Measurements from ENCODE around the gene P3H3.

The P3H3 gene

GRCh38 chr12:6799147-6799546 lies 29.1 kb upstream of the P3H3 start:
- no peaks in the 10 kb centered on the region for H3K4me1 ChIP-seq (ENCODE audit: control insufficient read depth in 1 of 2, insufficient read depth in 2 of 2, low read length in 2 of 2)
- no peaks in the 10 kb centered on the region for H3K9me3 ChIP-seq (ENCODE audit: control insufficient read depth in 1 of 2, low read length in 2 of 2)
- H3K4me3 ChIP-seq (ENCODE audit: low read depth in 1 of 2, low read length in 2 of 2), result no peak overlapping the region
- no peak overlapping the region for H3K9ac ChIP-seq (ENCODE audit: low read depth in 1 of 2, low read length in 2 of 2)
- peaks cover 0 to 5% of the 10 kb centered on the region in 2 donors for H3K36me3 ChIP-seq (ENCODE audit: control insufficient read depth in 1 of 2, insufficient read depth in 2 of 2, low read length in 2 of 2)
- H3K27me3 ChIP-seq (ENCODE audit: control insufficient read depth in 1 of 2, insufficient read depth in 2 of 2, low read length in 2 of 2), result peaks cover 0 to 3% of the 10 kb centered on the region in 2 donors
- no peak overlapping the region for H3K27ac ChIP-seq (ENCODE audit: low read depth, low read length)

DNA sequence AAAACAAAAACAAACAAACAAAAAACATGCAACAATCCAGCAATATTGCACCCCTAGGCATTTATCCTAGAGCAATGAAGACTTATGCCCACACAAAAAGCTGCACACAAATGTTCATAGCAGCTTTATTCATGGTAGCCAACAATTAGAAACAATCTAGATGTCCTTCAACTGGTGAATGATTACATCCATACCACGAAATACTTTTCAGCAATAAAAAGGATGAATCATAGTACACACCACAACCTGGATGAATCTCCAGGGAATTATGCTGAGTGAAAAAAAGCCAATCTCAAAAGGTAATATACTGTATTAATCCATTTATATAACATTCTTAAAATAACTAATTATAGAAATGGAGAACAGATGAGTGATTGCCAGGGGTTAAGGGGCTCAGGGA lies 21.0 kb upstream of the P3H3 start:
- H3K9ac ChIP-seq (ENCODE audit: low read depth in 1 of 2, low read length in 2 of 2), result no peak overlapping the region
- no peaks in the 10 kb centered on the region for H3K27me3 ChIP-seq (ENCODE audit: control insufficient read depth in 1 of 2, insufficient read depth in 2 of 2, low read length in 2 of 2)
- no peaks in the 10 kb centered on the region for H3K9me3 ChIP-seq (ENCODE audit: control insufficient read depth in 1 of 2, low read length in 2 of 2)
- H3K27ac ChIP-seq (ENCODE audit: low read depth, low read length), result no peak overlapping the region
- no peaks in the 10 kb centered on the region for H3K36me3 ChIP-seq (ENCODE audit: control insufficient read depth in 1 of 2, insufficient read depth in 2 of 2, low read length in 2 of 2)
- H3K4me1 ChIP-seq (ENCODE audit: control insufficient read depth in 1 of 2, insufficient read depth in 2 of 2, low read length in 2 of 2), result no peaks in the 10 kb centered on the region
- no peak overlapping the region for H3K4me3 ChIP-seq (ENCODE audit: low read depth in 1 of 2, low read length in 2 of 2)

GRCh38 chr12:6809056-6809455 lies 19.2 kb upstream of the P3H3 start:
- Histone ChIP-seq H3K4me1 (ENCODE audit: control insufficient read depth in 1 of 2, insufficient read depth in 2 of 2, low read length in 2 of 2) (no peaks in the 10 kb centered on the region), H3K4me3 (ENCODE audit: low read depth in 1 of 2, low read length in 2 of 2) (no peak overlapping the region), H3K9ac (ENCODE audit: low read depth in 1 of 2, low read length in 2 of 2) (no peak overlapping the region), H3K27ac (ENCODE audit: low read depth, low read length) (no peak overlapping the region), H3K9me3 (ENCODE audit: control insufficient read depth in 1 of 2, low read length in 2 of 2) (no peaks in the 10 kb centered on the region), H3K36me3 (ENCODE audit: control insufficient read depth in 1 of 2, insufficient read depth in 2 of 2, low read length in 2 of 2) (no peaks in the 10 kb centered on the region), H3K27me3 (ENCODE audit: control insufficient read depth in 1 of 2, insufficient read depth in 2 of 2, low read length in 2 of 2) (no peaks in the 10 kb centered on the region)

DNA sequence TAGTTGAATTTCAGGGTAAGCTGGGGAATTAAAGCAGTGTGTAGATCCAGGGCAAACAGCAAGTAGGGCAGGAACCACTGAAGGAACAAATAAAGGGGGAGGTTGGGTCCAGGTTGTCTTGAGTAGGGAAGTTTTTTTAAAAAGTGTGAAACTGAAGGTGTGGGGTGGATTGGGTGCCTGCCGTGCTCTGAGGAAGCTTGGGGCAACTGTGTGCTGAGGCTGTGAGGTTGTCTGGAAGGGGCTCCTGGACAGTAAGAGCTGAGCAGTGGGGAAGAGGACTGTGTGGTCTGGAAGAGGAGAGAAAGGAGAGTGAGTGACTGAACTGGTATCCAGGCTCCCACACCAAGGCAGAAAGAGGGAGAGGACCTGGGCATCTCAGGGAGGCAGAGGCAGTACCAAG lies 17.4 kb upstream of the P3H3 start:
- Histone ChIP-seq H3K4me1 (ENCODE audit: control insufficient read depth in 1 of 2, insufficient read depth in 2 of 2, low read length in 2 of 2) (no peaks in the 10 kb centered on the region), H3K27me3 (ENCODE audit: control insufficient read depth in 1 of 2, insufficient read depth in 2 of 2, low read length in 2 of 2) (no peaks in the 10 kb centered on the region), H3K4me3 (ENCODE audit: low read depth in 1 of 2, low read length in 2 of 2) (no peak overlapping the region), H3K27ac (ENCODE audit: low read depth, low read length) (no peak overlapping the region), H3K9ac (ENCODE audit: low read depth in 1 of 2, low read length in 2 of 2) (no peak overlapping the region), H3K36me3 (ENCODE audit: control insufficient read depth in 1 of 2, insufficient read depth in 2 of 2, low read length in 2 of 2) (no peaks in the 10 kb centered on the region), H3K9me3 (ENCODE audit: control insufficient read depth in 1 of 2, low read length in 2 of 2) (no peaks in the 10 kb centered on the region)

DNA sequence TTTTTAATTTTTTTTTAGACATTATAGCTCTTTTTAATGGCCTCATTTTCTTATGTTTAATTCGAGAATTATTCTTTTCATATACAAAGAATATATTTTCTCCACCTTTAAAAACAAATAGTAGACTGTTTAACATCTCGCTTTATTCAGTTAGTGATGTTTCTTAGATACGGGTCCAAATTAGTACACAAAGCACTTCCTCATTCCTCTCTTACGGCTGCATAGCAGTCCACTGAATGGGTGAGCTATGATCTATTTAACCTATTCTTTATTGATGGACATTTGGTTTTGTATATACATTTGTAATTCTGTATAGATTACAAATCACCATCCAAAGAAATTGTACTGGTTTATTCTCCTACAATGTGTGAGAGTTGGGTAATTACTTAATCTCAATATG lies 14.8 kb upstream of the P3H3 start:
- Histone ChIP-seq H3K4me3 (ENCODE audit: low read depth in 1 of 2, low read length in 2 of 2) (no peak overlapping the region), H3K27me3 (ENCODE audit: control insufficient read depth in 1 of 2, insufficient read depth in 2 of 2, low read length in 2 of 2) (peaks cover 0 to 7% of the 10 kb centered on the region in 2 donors), H3K4me1 (ENCODE audit: control insufficient read depth in 1 of 2, insufficient read depth in 2 of 2, low read length in 2 of 2) (no peaks in the 10 kb centered on the region), H3K36me3 (ENCODE audit: control insufficient read depth in 1 of 2, insufficient read depth in 2 of 2, low read length in 2 of 2) (peaks cover 0 to 5% of the 10 kb centered on the region in 2 donors), H3K27ac (ENCODE audit: low read depth, low read length) (no peak overlapping the region), H3K9me3 (ENCODE audit: control insufficient read depth in 1 of 2, low read length in 2 of 2) (no peaks in the 10 kb centered on the region), H3K9ac (ENCODE audit: low read depth in 1 of 2, low read length in 2 of 2) (no peak overlapping the region)

DNA sequence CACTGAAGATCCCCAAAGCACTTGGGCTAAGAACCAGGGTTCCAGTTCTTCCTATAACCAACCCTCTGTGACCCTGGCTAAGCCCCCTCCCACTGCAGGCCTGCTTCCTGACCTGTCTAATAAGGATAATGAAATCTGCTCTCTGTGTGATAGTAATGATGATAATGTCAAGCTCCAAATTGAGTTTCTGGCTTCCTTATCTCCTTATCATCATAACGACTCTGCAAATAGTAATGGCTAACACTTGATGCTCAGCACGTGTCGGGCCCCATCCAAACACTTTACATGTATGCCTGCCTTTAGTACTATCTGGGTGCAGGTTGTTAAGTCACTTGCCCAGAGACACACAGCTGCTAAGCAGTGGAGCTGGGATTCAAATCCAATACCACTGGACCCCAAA lies 11.6 kb upstream of the P3H3 start:
- Histone ChIP-seq H3K27me3 (ENCODE audit: control insufficient read depth in 1 of 2, insufficient read depth in 2 of 2, low read length in 2 of 2) (peaks cover 8 to 23% of the 10 kb centered on the region in 2 donors), H3K9me3 (ENCODE audit: control insufficient read depth in 1 of 2, low read length in 2 of 2) (no peaks in the 10 kb centered on the region), H3K27ac (ENCODE audit: low read depth, low read length) (no peak overlapping the region), H3K36me3 (ENCODE audit: control insufficient read depth in 1 of 2, insufficient read depth in 2 of 2, low read length in 2 of 2) (peaks cover 0 to 5% of the 10 kb centered on the region in 2 donors), H3K4me3 (ENCODE audit: low read depth in 1 of 2, low read length in 2 of 2) (no peak overlapping the region), H3K4me1 (ENCODE audit: control insufficient read depth in 1 of 2, insufficient read depth in 2 of 2, low read length in 2 of 2) (peaks cover 5 to 6% of the 10 kb centered on the region in 2 donors), H3K9ac (ENCODE audit: low read depth in 1 of 2, low read length in 2 of 2) (no peak overlapping the region)

DNA sequence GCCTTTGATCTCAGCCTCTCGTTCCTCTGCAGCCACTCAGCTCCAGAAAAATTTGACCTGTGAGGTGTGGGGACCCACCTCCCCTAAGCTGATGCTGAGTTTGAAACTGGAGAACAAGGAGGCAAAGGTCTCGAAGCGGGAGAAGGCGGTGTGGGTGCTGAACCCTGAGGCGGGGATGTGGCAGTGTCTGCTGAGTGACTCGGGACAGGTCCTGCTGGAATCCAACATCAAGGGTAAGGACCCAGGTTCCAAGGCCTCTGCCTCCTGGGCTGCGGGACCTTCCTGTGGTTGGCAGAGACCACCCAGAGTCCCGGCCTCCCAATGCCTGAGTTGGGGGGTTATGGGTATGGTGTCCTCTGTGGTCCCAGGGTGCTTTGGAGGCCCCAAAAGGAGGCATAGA lies 11.1 kb upstream of the P3H3 start:
- peaks cover 13 to 27% of the 10 kb centered on the region in 2 donors for H3K27me3 ChIP-seq (ENCODE audit: control insufficient read depth in 1 of 2, insufficient read depth in 2 of 2, low read length in 2 of 2)
- no peak overlapping the region for H3K27ac ChIP-seq (ENCODE audit: low read depth, low read length)
- H3K9ac ChIP-seq (ENCODE audit: low read depth in 1 of 2, low read length in 2 of 2), result no peak overlapping the region
- peaks cover 9 to 10% of the 10 kb centered on the region in 2 donors for H3K4me1 ChIP-seq (ENCODE audit: control insufficient read depth in 1 of 2, insufficient read depth in 2 of 2, low read length in 2 of 2)
- peaks cover 0 to 5% of the 10 kb centered on the region in 2 donors for H3K36me3 ChIP-seq (ENCODE audit: control insufficient read depth in 1 of 2, insufficient read depth in 2 of 2, low read length in 2 of 2)
- H3K9me3 ChIP-seq (ENCODE audit: control insufficient read depth in 1 of 2, low read length in 2 of 2), result no peaks in the 10 kb centered on the region
- no peak overlapping the region for H3K4me3 ChIP-seq (ENCODE audit: low read depth in 1 of 2, low read length in 2 of 2)

GRCh38 chr12:6817662-6818157 lies 10.5 kb upstream of the P3H3 start:
- H3K27me3 ChIP-seq (ENCODE audit: control insufficient read depth in 1 of 2, insufficient read depth in 2 of 2, low read length in 2 of 2), result peaks cover 17 to 33% of the 10 kb centered on the region in 2 donors
- no peaks in the 10 kb centered on the region for H3K9me3 ChIP-seq (ENCODE audit: control insufficient read depth in 1 of 2, low read length in 2 of 2)
- H3K4me1 ChIP-seq (ENCODE audit: control insufficient read depth in 1 of 2, insufficient read depth in 2 of 2, low read length in 2 of 2), result peaks cover 11% of the 10 kb centered on the region in 2 donors
- no peak overlapping the region for H3K9ac ChIP-seq (ENCODE audit: low read depth in 1 of 2, low read length in 2 of 2)
- peaks cover 0 to 5% of the 10 kb centered on the region in 2 donors for H3K36me3 ChIP-seq (ENCODE audit: control insufficient read depth in 1 of 2, insufficient read depth in 2 of 2, low read length in 2 of 2)
- H3K27ac ChIP-seq (ENCODE audit: low read depth, low read length), result no peak overlapping the region
- no peak overlapping the region for H3K4me3 ChIP-seq (ENCODE audit: low read depth in 1 of 2, low read length in 2 of 2)

- Histone ChIP-seq H3K27ac (ENCODE audit: low read depth, low read length) (no peak overlapping the region), H3K27me3 (ENCODE audit: control insufficient read depth in 1 of 2, insufficient read depth in 2 of 2, low read length in 2 of 2) (peaks cover 23 to 38% of the 10 kb centered on the region in 2 donors), H3K9ac (ENCODE audit: low read depth in 1 of 2, low read length in 2 of 2) (no peak overlapping the region), H3K36me3 (ENCODE audit: control insufficient read depth in 1 of 2, insufficient read depth in 2 of 2, low read length in 2 of 2) (peaks cover 0 to 5% of the 10 kb centered on the region in 2 donors), H3K4me1 (ENCODE audit: control insufficient read depth in 1 of 2, insufficient read depth in 2 of 2, low read length in 2 of 2) (peaks cover 11% of the 10 kb centered on the region in 2 donors), H3K9me3 (ENCODE audit: control insufficient read depth in 1 of 2, low read length in 2 of 2) (no peaks in the 10 kb centered on the region), H3K4me3 (ENCODE audit: low read depth in 1 of 2, low read length in 2 of 2) (no peak overlapping the region)
Observed at GRCh38 chr12:6818222-6818621, 10.0 kb upstream of the P3H3 start.

GRCh38 chr12:6818645-6819044 lies 9.6 kb upstream of the P3H3 start:
- Histone ChIP-seq H3K36me3 (ENCODE audit: control insufficient read depth in 1 of 2, insufficient read depth in 2 of 2, low read length in 2 of 2) (peaks cover 0 to 5% of the 10 kb centered on the region in 2 donors), H3K4me1 (ENCODE audit: control insufficient read depth in 1 of 2, insufficient read depth in 2 of 2, low read length in 2 of 2) (peaks cover 11% of the 10 kb centered on the region in 2 donors), H3K27me3 (ENCODE audit: control insufficient read depth in 1 of 2, insufficient read depth in 2 of 2, low read length in 2 of 2) (peaks cover 27 to 43% of the 10 kb centered on the region in 2 donors), H3K27ac (ENCODE audit: low read depth, low read length) (no peak overlapping the region), H3K4me3 (ENCODE audit: low read depth in 1 of 2, low read length in 2 of 2) (no peak overlapping the region), H3K9ac (ENCODE audit: low read depth in 1 of 2, low read length in 2 of 2) (no peak overlapping the region), H3K9me3 (ENCODE audit: control insufficient read depth in 1 of 2, low read length in 2 of 2) (no peaks in the 10 kb centered on the region)

Data from duodenal mucosa (tissue), 2 donors.